Uterus (tissue), 4 donors: ENCODE results near the gene GMPR. TPM values are rescaled to one million over a fixed set of nuclear protein-coding genes. Genes with fewer than 3 reads are reported as not detected.

ENCODE experiments used
- DNase-seq, 2 donors: peaks; one replicate each; pipeline ENCODE4 v3.0.0-alpha.2; 2019 to 2020
- H3K27ac ChIP-seq, 2 donors: fragments of 200-600 bp; sonication (generic); 1 replicate in 1 of 2; 2 replicates in 1 of 2; pipeline ENCODE4 v1.5.1; 2016 to 2018
- H3K27me3 ChIP-seq, 2 donors: fragments of 200-600 bp; sonication (generic); one replicate each; pipeline ENCODE4 v1.5.1; 2018 to 2019; ENCODE audit warnings: control low read depth in 1 of 2
- H3K36me3 ChIP-seq, 2 donors: fragments of 200-600 bp; sonication (generic); one replicate each; pipeline ENCODE4 v1.5.1; 2019; ENCODE audit warnings: control low read depth in 1 of 2
- H3K4me1 ChIP-seq, 2 donors: fragments of 200-600 bp; sonication (generic); one replicate each; pipeline ENCODE4 v1.5.1; 2018 to 2019; ENCODE audit warnings: control low read depth in 1 of 2
- H3K4me3 ChIP-seq, 2 donors: fragments of 200-600 bp; sonication (generic); 1 replicate in 1 of 2; 2 replicates in 1 of 2; pipeline ENCODE4 v1.5.1; 2018 to 2019; ENCODE audit warnings: mild to moderate bottlenecking in 1 of 2
- H3K9me3 ChIP-seq, 2 donors: fragments of 200-600 bp; sonication (generic); one replicate each; pipeline ENCODE4 v1.5.1; 2019; ENCODE audit warnings: control low read depth in 1 of 2
- CTCF ChIP-seq, 4 experiments: fragments of 200-600 bp in 2 of 4; fragments of 450-650 bp in 2 of 4; sonication (generic) in 2 of 4; IDR thresholded peaks; one replicate each; pipeline ENCODE4 v1.5.1; 2016 to 2019; ENCODE audit warnings: antibody characterized with exemption in 4 of 4, mild to moderate bottlenecking in 2 of 4, moderate library complexity in 1 of 4
- POLR2A ChIP-seq, 2 donors: fragments of 450-650 bp; IDR thresholded peaks; one replicate each; pipeline ENCODE4 v1.6.1; 2016; ENCODE audit warnings: antibody characterized with exemption in 2 of 2, mild to moderate bottlenecking in 1 of 2, moderate library complexity in 1 of 2
- intact Hi-C: fragments of 100-400 bp; cut with DNase I; formaldehyde crosslinking; loops from one replicate; pipeline ENCODE4 v1.15.1; 2023; ENCODE audit warnings: low total_unique reads
- total RNA-seq, 4 donors: library from RNA; depleted of rRNA in 3 of 4; stranded (reverse); fragments of >200 nt in 3 of 4; gene quantifications; one replicate each; pipeline versions ENCODE4 v1.1.0 to v1.2.4, GENCODE V29; 2014 to 2023
- donor health status: DM: yes; HTN: yes; CAD: no.

The GMPR gene
- total RNA-seq, 4 donors from 2014 or later, result 1.5 to 18.2 (median 10.6) TPM

- H3K36me3 ChIP-seq, result no peaks in the 10 kb centered on the region
- no peak overlapping the region for H3K4me3 ChIP-seq
- TF ChIP-seq CTCF (IDR thresholded peaks at IDR 0.05) (peak; percentile 88 to 92 (median 90)), POLR2A (IDR thresholded peaks at IDR 0.05) (no peak)
- peak; percentile 81 to 86 for DNase-seq
- intact Hi-C loops, result no loop called here
- H3K27ac ChIP-seq, result peak overlapping the region; percentile 53 to 78
- no peaks in the 10 kb centered on the region for H3K27me3 ChIP-seq
- H3K4me1 ChIP-seq, result peaks cover 13 to 34% of the 10 kb centered on the region in 2 donors
- H3K9me3 ChIP-seq, result no peaks in the 10 kb centered on the region
These were observed 93.8 kb downstream of the GMPR start for GRCh38 chr6:16332175-16332542.

GRCh38 chr6:16333580-16333979 lies 95.2 kb downstream of the GMPR start:
- peak overlapping the region; percentile 52 to 78 for H3K27ac ChIP-seq
- TF ChIP-seq CTCF (IDR thresholded peaks at IDR 0.05) (no peak), POLR2A (IDR thresholded peaks at IDR 0.05) (no peak)
- DNase-seq, result peak in 1 of 2 donors; percentile 11
- H3K27me3 ChIP-seq, result no peaks in the 10 kb centered on the region
- H3K4me3 ChIP-seq, result no peak overlapping the region
- intact Hi-C loops, result no loop called here
- no peaks in the 10 kb centered on the region for H3K9me3 ChIP-seq
- no peaks in the 10 kb centered on the region for H3K36me3 ChIP-seq
- H3K4me1 ChIP-seq, result peaks cover 19 to 42% of the 10 kb centered on the region in 2 donors

- H3K4me1 ChIP-seq, result peaks cover 21 to 53% of the 10 kb centered on the region in 2 donors
- TF ChIP-seq CTCF (IDR thresholded peaks at IDR 0.05), result no peak
- no peak for TF ChIP-seq POLR2A (IDR thresholded peaks at IDR 0.05)
- intact Hi-C loops, result loop anchor here (5.0 kb wide), 1 partner anchor 428 kb away; the partner anchor contains the start of gene ATXN1
- DNase-seq, result peak; percentile 78 to 90
- no peak overlapping the region for H3K4me3 ChIP-seq
- no peaks in the 10 kb centered on the region for H3K27me3 ChIP-seq
- H3K27ac ChIP-seq, result peak overlapping the region; percentile 72 to 78
- H3K9me3 ChIP-seq, result no peaks in the 10 kb centered on the region
- H3K36me3 ChIP-seq, result no peaks in the 10 kb centered on the region
These were observed 96.3 kb downstream of the GMPR start for GRCh38 chr6:16334671-16335070.

- H3K4me1 ChIP-seq, result peaks cover 21 to 53% of the 10 kb centered on the region in 2 donors
- DNase-seq, result peak in 1 of 2 donors; percentile 11
These were observed 96.8 kb downstream of the GMPR start for GRCh38 chr6:16335176-16335575.

More at GRCh38 chr6:16335176-16335575, 96.8 kb downstream of the GMPR start:
- TF ChIP-seq CTCF (IDR thresholded peaks at IDR 0.05), result no peak
- no peak for TF ChIP-seq POLR2A (IDR thresholded peaks at IDR 0.05)
- Histone ChIP-seq H3K9me3 (no peaks in the 10 kb centered on the region), H3K36me3 (no peaks in the 10 kb centered on the region), H3K4me3 (no peak overlapping the region), H3K27me3 (no peaks in the 10 kb centered on the region), H3K27ac (peak overlapping the region; percentile 72 to 78)
- intact Hi-C loops, result loop anchor here (5.0 kb wide), 1 partner anchor 427 kb away; the partner anchor contains the start of gene ATXN1
